ENCODE measurements around the gene IL20RB. TPM values are rescaled to one million over a fixed set of nuclear protein-coding genes. Genes with fewer than 3 reads are reported as not detected.
A peak's percentile ranks its signal among the peaks of the same experiment; 100 is the strongest.

The IL20RB gene
- 4.5 and 6.4 TPM in 2 replicates for total RNA-seq (2014; rRNA removed; shearing (Covaris generic); ENCODE audit: low replicate concordance)

GRCh38 chr3:136957751-136958288 is at the start of gene IL20RB:
Gene IL20RB (plus strand): TSS chr3:136957983. CDS start chr3:136958114, 131 bp downstream.
- Histone ChIP-seq H3K27me3 (no peaks in the 10 kb centered on the region), H3K9me3 (no peaks in the 10 kb centered on the region), H3K4me3 (no peak within 1 kb of the TSS), H3K36me3 (peaks cover 36% of the 10 kb centered on the region)
- DNase-seq: peak; percentile 54

- DNase-seq: no peak
- H3K9me3 ChIP-seq: peaks cover 38% of the 10 kb centered on the region
- H3K36me3 ChIP-seq: peaks cover 38% of the 10 kb centered on the region
- H3K27me3 ChIP-seq: no peaks in the 10 kb centered on the region
- no peak overlapping the region for H3K4me3 ChIP-seq
These were observed 49.5 kb upstream of the IL20RB start for GRCh38 chr3:136908297-136908696.

GRCh38 chr3:136909187-136909586 is 48.6 kb upstream of the IL20RB start:
- Histone ChIP-seq H3K27me3 (no peaks in the 10 kb centered on the region), H3K36me3 (peaks cover 36% of the 10 kb centered on the region), H3K9me3 (peaks cover 29% of the 10 kb centered on the region), H3K4me3 (no peak overlapping the region)
- DNase-seq: no peak

- no peak overlapping the region for H3K4me3 ChIP-seq
- no peak for DNase-seq
- peaks cover 40% of the 10 kb centered on the region for H3K36me3 ChIP-seq
- peaks cover 20% of the 10 kb centered on the region for H3K9me3 ChIP-seq
- H3K27me3 ChIP-seq: no peaks in the 10 kb centered on the region
These were observed 47.1 kb upstream of the IL20RB start for GRCh38 chr3:136910697-136911096.

- Histone ChIP-seq H3K27me3 (no peaks in the 10 kb centered on the region), H3K36me3 (peaks cover 41% of the 10 kb centered on the region), H3K9me3 (peaks cover 20% of the 10 kb centered on the region), H3K4me3 (no peak overlapping the region)
- no peak for DNase-seq
These were observed 44.6 kb upstream of the IL20RB start for GRCh38 chr3:136913168-136913567.

- DNase-seq: no peak
- H3K4me3 ChIP-seq: no peak overlapping the region
- H3K36me3 ChIP-seq: peaks cover 49% of the 10 kb centered on the region
- no peaks in the 10 kb centered on the region for H3K27me3 ChIP-seq
- peaks cover 18% of the 10 kb centered on the region for H3K9me3 ChIP-seq
These were observed 43.0 kb upstream of the IL20RB start for GRCh38 chr3:136914739-136915138.

- DNase-seq: no peak
- Histone ChIP-seq H3K27me3 (no peaks in the 10 kb centered on the region), H3K9me3 (peaks cover 13% of the 10 kb centered on the region), H3K36me3 (peaks cover 52% of the 10 kb centered on the region), H3K4me3 (no peak overlapping the region)
These were observed 41.6 kb upstream of the IL20RB start for GRCh38 chr3:136916223-136916622.

GRCh38 chr3:136919799-136920580 is 37.8 kb upstream of the IL20RB start:
- H3K27me3 ChIP-seq: no peaks in the 10 kb centered on the region
- peaks cover 35% of the 10 kb centered on the region for H3K36me3 ChIP-seq
- no peak overlapping the region for H3K4me3 ChIP-seq
- DNase-seq: no peak
- H3K9me3 ChIP-seq: peaks cover 4% of the 10 kb centered on the region; the same call in 1 of the 2 replicates

- Histone ChIP-seq H3K27me3 (no peaks in the 10 kb centered on the region), H3K36me3 (peaks cover 34% of the 10 kb centered on the region), H3K4me3 (no peak overlapping the region), H3K9me3 (0 out of 2 replicates have a peak, but pooled peaks cover 2% of the 10 kb centered on the region)
- no peak for DNase-seq
These were observed 36.7 kb upstream of the IL20RB start for GRCh38 chr3:136920904-136921611.

GRCh38 chr3:136925425-136926190 is 32.2 kb upstream of the IL20RB start:
- no peak overlapping the region for H3K4me3 ChIP-seq

GRCh38 chr3:136928240-136928639 is 29.5 kb upstream of the IL20RB start:
- Histone ChIP-seq H3K27me3 (no peaks in the 10 kb centered on the region), H3K9me3 (no peaks in the 10 kb centered on the region), H3K36me3 (peaks cover 52% of the 10 kb centered on the region), H3K4me3 (no peak overlapping the region)
- DNase-seq: no peak

More at GRCh38 chr3:136925425-136926190, 32.2 kb upstream of the IL20RB start:
- Histone ChIP-seq H3K9me3 (0 out of 2 replicates have a peak, but pooled peaks cover 2% of the 10 kb centered on the region), H3K36me3 (peaks cover 45% of the 10 kb centered on the region), H3K27me3 (no peaks in the 10 kb centered on the region)
- DNase-seq: no peak

GRCh38 chr3:136929977-136930670 is 27.7 kb upstream of the IL20RB start:
- Histone ChIP-seq H3K4me3 (no peak overlapping the region), H3K36me3 (peaks cover 61% of the 10 kb centered on the region), H3K27me3 (no peaks in the 10 kb centered on the region), H3K9me3 (no peaks in the 10 kb centered on the region)
- peak; percentile 17 for DNase-seq

- Histone ChIP-seq H3K9me3 (peaks cover 2% of the 10 kb centered on the region), H3K4me3 (no peak overlapping the region), H3K27me3 (no peaks in the 10 kb centered on the region), H3K36me3 (peaks cover 68% of the 10 kb centered on the region)
- DNase-seq: no peak
These were observed 26.2 kb upstream of the IL20RB start for GRCh38 chr3:136931606-136932005.

- Histone ChIP-seq H3K9me3 (peaks cover 9% of the 10 kb centered on the region), H3K4me3 (no peak overlapping the region), H3K36me3 (peaks cover 74% of the 10 kb centered on the region), H3K27me3 (no peaks in the 10 kb centered on the region)
- DNase-seq: no peak
These were observed 25.3 kb upstream of the IL20RB start for GRCh38 chr3:136932523-136932922.

- H3K9me3 ChIP-seq: peaks cover 9% of the 10 kb centered on the region
- H3K36me3 ChIP-seq: peaks cover 68% of the 10 kb centered on the region
- DNase-seq: no peak
- H3K27me3 ChIP-seq: no peaks in the 10 kb centered on the region
- no peak overlapping the region for H3K4me3 ChIP-seq
These were observed 24.6 kb upstream of the IL20RB start for GRCh38 chr3:136932978-136933772.
